Upper lobe of left lung (tissue), 4 donors: ENCODE measurements around the gene ZNF423.

Experiments used
- EP300 ChIP-seq, 4 donors: sonication (generic); formaldehyde crosslinking; IDR thresholded peaks; one replicate each; pipeline ENCODE4 v1.5.1; 2017; ENCODE audit warnings: antibody characterized with exemption in 4 of 4, control low read depth in 2 of 4
- POLR2AphosphoS5 ChIP-seq, 2 donors: sonication (generic); formaldehyde crosslinking; IDR thresholded peaks; one replicate each; pipeline ENCODE4 v1.5.1; 2017; ENCODE audit warnings: antibody characterized with exemption in 2 of 2
- TF ChIP-seq, protein P1 (sequence below), 6 experiments: fragments of 450-650 bp in 4 of 6; fragments of 200-600 bp in 2 of 6; sonication (generic) in 2 of 6; IDR thresholded peaks; one replicate each; pipeline ENCODE4 v1.5.1; 2016 to 2019; ENCODE audit warnings: antibody characterized with exemption in 6 of 6

- TF ChIP-seq, protein P1, sequence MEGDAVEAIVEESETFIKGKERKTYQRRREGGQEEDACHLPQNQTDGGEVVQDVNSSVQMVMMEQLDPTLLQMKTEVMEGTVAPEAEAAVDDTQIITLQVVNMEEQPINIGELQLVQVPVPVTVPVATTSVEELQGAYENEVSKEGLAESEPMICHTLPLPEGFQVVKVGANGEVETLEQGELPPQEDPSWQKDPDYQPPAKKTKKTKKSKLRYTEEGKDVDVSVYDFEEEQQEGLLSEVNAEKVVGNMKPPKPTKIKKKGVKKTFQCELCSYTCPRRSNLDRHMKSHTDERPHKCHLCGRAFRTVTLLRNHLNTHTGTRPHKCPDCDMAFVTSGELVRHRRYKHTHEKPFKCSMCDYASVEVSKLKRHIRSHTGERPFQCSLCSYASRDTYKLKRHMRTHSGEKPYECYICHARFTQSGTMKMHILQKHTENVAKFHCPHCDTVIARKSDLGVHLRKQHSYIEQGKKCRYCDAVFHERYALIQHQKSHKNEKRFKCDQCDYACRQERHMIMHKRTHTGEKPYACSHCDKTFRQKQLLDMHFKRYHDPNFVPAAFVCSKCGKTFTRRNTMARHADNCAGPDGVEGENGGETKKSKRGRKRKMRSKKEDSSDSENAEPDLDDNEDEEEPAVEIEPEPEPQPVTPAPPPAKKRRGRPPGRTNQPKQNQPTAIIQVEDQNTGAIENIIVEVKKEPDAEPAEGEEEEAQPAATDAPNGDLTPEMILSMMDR (IDR thresholded peaks at IDR 0.05), result no peak
- TF ChIP-seq POLR2AphosphoS5 (IDR thresholded peaks at IDR 0.05) (no peak), EP300 (IDR thresholded peaks at IDR 0.05) (no peak)
Measured at GRCh38 chr16:49488336-49488735, 367.6 kb downstream of the ZNF423 start.
